Endothelial cell of umbilical vein (primary cell): ENCODE data around the gene ERBB4. TPM values are rescaled to one million over a fixed set of nuclear protein-coding genes. Genes with fewer than 3 reads are reported as not detected.

Experiments used
- BruUV-seq: library from RNA; stranded (reverse); fragments of 400-500 nt; replicated peaks from 2 replicates; lab custom pipeline; 2021; lab: Mats Ljungman, UMichigan
- CTCF ChIA-PET: fragments of 300-600, 350-600 bp; sonication (Branson Sonifier 250); formaldehyde crosslinking; loops from one replicate; lab custom pipeline; 2021; ENCODE audit warnings: antibody characterized with exemption, inconsistent platforms; lab: Charles Lee
- POLR2A ChIA-PET: fragments of 300-600, 350-600 bp; sonication (Branson Sonifier 250); formaldehyde crosslinking; loops from one replicate; lab custom pipeline; 2021; ENCODE audit warnings: antibody characterized with exemption, inconsistent platforms; lab: Charles Lee
- DNase-seq: peaks from one replicate; pipeline ENCODE4 v3.0.0-alpha.2; 2011; ENCODE audit warnings: low read depth, low spot score
- FAIRE-seq: peaks from 2 replicates; lab custom pipeline; 2011; peaks lifted over from hg19 to GRCh38; lab: Jason Lieb, UNC
- H2AFZ ChIP-seq: 2 replicates; pipeline ENCODE4 v1.6.0; 2012; ENCODE audit warnings: low read depth, low read length, control low read depth, inconsistent platforms
- H3K27ac ChIP-seq: 2 replicates; pipeline ENCODE4 v1.5.1; 2011; ENCODE audit warnings: low read depth, mild to moderate bottlenecking, control low read depth, low read length, moderate library complexity; ENCODE audit not compliant: insufficient read depth
- H3K27me3 ChIP-seq, 2 experiments: 2 replicates each; pipeline versions ENCODE4 v1.6.0 to v1.6.1; 2011; ENCODE audit warnings: low read length in 2 of 2, mixed read lengths in 1 of 2; ENCODE audit not compliant: control insufficient read depth in 2 of 2, insufficient read depth in 2 of 2
- H3K36me3 ChIP-seq, 2 experiments: 2 replicates in 1 of 2; 3 replicates in 1 of 2; pipeline ENCODE4 v1.5.1; 2011; ENCODE audit warnings: low read length in 2 of 2, mild to moderate bottlenecking in 1 of 2, moderate library complexity in 1 of 2; ENCODE audit not compliant: control insufficient read depth in 2 of 2, insufficient read depth in 2 of 2; ENCODE audit errors: extremely low read depth in 1 of 2
- H3K4me1 ChIP-seq: 3 replicates; pipeline ENCODE4 v1.5.1; 2011; ENCODE audit warnings: mild to moderate bottlenecking, low read length; ENCODE audit not compliant: control insufficient read depth, insufficient read depth; ENCODE audit errors: extremely low read depth
- H3K4me2 ChIP-seq: 2 replicates; pipeline ENCODE4 v1.6.1; 2011; ENCODE audit warnings: low read length, control low read depth, mixed read lengths; ENCODE audit not compliant: insufficient read depth
- H3K4me3 ChIP-seq, 3 experiments: fragments of 200-600 bp in 1 of 3; sonication (generic), shearing (Covaris generic) in 1 of 3; replicated peaks in 1 of 3; 2 replicates each; pipeline ENCODE4 v1.5.1; 2011 to 2016; ENCODE audit warnings: control low read depth in 3 of 3, low read length in 3 of 3, mild to moderate bottlenecking in 2 of 3, inconsistent platforms in 1 of 3, low read depth in 1 of 3, moderate library complexity in 1 of 3; ENCODE audit not compliant: insufficient read depth in 1 of 3
- H3K79me2 ChIP-seq: 2 replicates; pipeline ENCODE4 v1.6.0; 2012; ENCODE audit warnings: low read length, inconsistent platforms; ENCODE audit not compliant: control insufficient read depth, insufficient read depth
- H3K9ac ChIP-seq: replicated peaks from 2 replicates; pipeline ENCODE3; 2011; ENCODE audit warnings: low read length, control low read depth; ENCODE audit not compliant: insufficient read depth; ENCODE audit errors: extremely low read depth
- H3K9me1 ChIP-seq: replicated peaks from 3 replicates; pipeline ENCODE4 v1.6.0; 2011; ENCODE audit warnings: mild to moderate bottlenecking, low read length; ENCODE audit not compliant: control insufficient read depth, insufficient read depth; ENCODE audit errors: extremely low read depth
- H3K9me3 ChIP-seq: replicated peaks from 2 replicates; pipeline ENCODE4 v1.5.1; 2012; ENCODE audit warnings: low read length, inconsistent platforms; ENCODE audit not compliant: control insufficient read depth, insufficient read depth
- H4K20me1 ChIP-seq: replicated peaks from 2 replicates; pipeline ENCODE3; 2011; ENCODE audit warnings: mild to moderate bottlenecking, low read length; ENCODE audit not compliant: control insufficient read depth, insufficient read depth; ENCODE audit errors: extremely low read depth
- EZH2 ChIP-seq: IDR thresholded peaks from 2 replicates; pipeline ENCODE4 v1.6.1; 2012; ENCODE audit warnings: borderline replicate concordance, low read depth, mild to moderate bottlenecking, moderate library complexity, low read length, inconsistent platforms; ENCODE audit not compliant: severe bottlenecking
- FOS ChIP-seq: IDR thresholded peaks from 2 replicates; pipeline ENCODE4 v1.6.1; 2011; ENCODE audit warnings: mild to moderate bottlenecking, low read length, moderate library complexity, borderline replicate concordance; ENCODE audit not compliant: insufficient read depth
- GATA2 ChIP-seq: IDR thresholded peaks from 2 replicates; pipeline ENCODE4 v1.7.0; 2011; ENCODE audit warnings: low read depth, mild to moderate bottlenecking, moderate library complexity, mixed read lengths, low read length; ENCODE audit not compliant: insufficient read length, insufficient read depth
- JUN ChIP-seq: IDR thresholded peaks from 2 replicates; pipeline ENCODE4 v1.6.1; 2011; ENCODE audit warnings: borderline replicate concordance, low read depth; ENCODE audit not compliant: insufficient read length, insufficient read depth
- MYC ChIP-seq: IDR thresholded peaks from one replicate; pipeline ENCODE4 v1.6.1; 2011; ENCODE audit warnings: mild to moderate bottlenecking, low read depth, low read length
- POLR2A ChIP-seq: IDR thresholded peaks from 2 replicates; pipeline ENCODE4 v1.6.1; 2012; ENCODE audit warnings: low read depth, mild to moderate bottlenecking, control low read depth, low read length
- POLR2AphosphoS5 ChIP-seq: IDR thresholded peaks from 2 replicates; pipeline ENCODE4 v1.6.1; 2012; ENCODE audit warnings: low read depth, mild to moderate bottlenecking, control low read depth, low read length, moderate library complexity; ENCODE audit not compliant: insufficient read depth
- dilution Hi-C: fragments of 300-500 bp; cut with MboI; formaldehyde crosslinking; loops from one replicate; pipeline ENCODE4 v1.15.0; 2019; ENCODE audit warnings: low sequenced_read_pairs; ENCODE audit not compliant: extremely low pct_ligation_motif_present
- intact Hi-C: fragments of 100-400 bp; cut with micrococcal nuclease; formaldehyde crosslinking; loops from one replicate; pipeline ENCODE4 v1.10.0; 2022
- polyA plus RNA-seq, 4 experiments: library from polyadenylated mRNA; depleted of rRNA in 3 of 4; stranded (reverse) in 3 of 4; unstranded in 1 of 4; fragments of >200 nt; gene quantifications; 2 replicates each; pipeline versions ENCODE4 v1.2.1 to v1.2.3, GENCODE V29; 2011 to 2012; ENCODE audit warnings: missing spikeins in 1 of 4
- total RNA-seq: library from RNA; stranded (reverse); gene quantifications from 2 replicates; pipeline ENCODE4 v1.2.3, GENCODE V29; 2021
- TF ChIP-seq, protein P1 (sequence below): IDR thresholded peaks from 2 replicates; pipeline ENCODE4 v1.6.1; 2011; ENCODE audit not compliant: insufficient read depth, insufficient read length
- TF ChIP-seq, protein P2 (sequence below), 2 donors: IDR thresholded peaks; 1 replicate in 1 of 2; 2 replicates in 1 of 2; pipeline ENCODE4 v1.5.1; 2011; ENCODE audit warnings: low read length in 2 of 2, mild to moderate bottlenecking in 2 of 2, moderate library complexity in 2 of 2, control low read depth in 1 of 2, inconsistent platforms in 1 of 2, low read depth in 1 of 2; ENCODE audit not compliant: insufficient read depth in 1 of 2; ENCODE audit errors: extremely low read depth in 1 of 2

The ERBB4 gene
- total and polyA plus RNA-seq, 2 donors (not counting 3 experiments of a cell fraction or from before 2014, with no cell fraction given), result 0.01 to 0.27 TPM

DNA sequence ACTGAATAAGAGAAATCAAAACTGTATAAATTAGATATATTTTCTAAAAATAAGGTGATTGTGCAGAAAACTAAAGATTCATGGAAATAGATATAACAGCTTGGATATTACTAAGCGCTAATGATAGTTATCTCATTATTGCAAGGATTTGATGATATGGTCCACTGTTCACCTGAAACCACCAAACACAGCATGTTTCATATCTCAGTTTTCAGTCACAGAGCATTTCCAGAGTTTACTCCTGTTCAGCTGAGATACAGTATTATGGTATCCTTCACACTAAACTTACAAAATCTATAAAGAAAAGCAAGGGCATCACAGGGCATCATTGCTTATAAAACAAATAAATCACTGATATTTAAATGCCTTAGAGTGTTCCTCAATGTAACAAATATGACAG, 591.6 kb downstream of the ERBB4 start:
- FAIRE-seq, result no peak
- Histone ChIP-seq H3K4me3 (no peak overlapping the region), H3K9ac (no peak overlapping the region), H3K4me2 (no peak overlapping the region), H3K9me1 (no peaks in the 10 kb centered on the region), H3K27ac (no peak overlapping the region), H3K79me2 (no peaks in the 10 kb centered on the region), H2AFZ (no peak overlapping the region), H3K27me3 (no peaks in the 10 kb centered on the region), H4K20me1 (no peaks in the 10 kb centered on the region), H3K9me3 (no peaks in the 10 kb centered on the region), H3K4me1 (no peaks in the 10 kb centered on the region), H3K36me3 (no peaks in the 10 kb centered on the region)
- dilution Hi-C loops, result no loop called here
- POLR2A ChIA-PET, result no interaction called here
- no TSS peak for BruUV-seq
- intact Hi-C loops, result no loop called here
- CTCF ChIA-PET, result interaction anchor here (1.3 to 1.4 kb wide), 2 partner anchors 9 to 58 kb away, joined by 3 read pairs; no protein-coding TSS in a partner anchor
- DNase-seq, result no peak
- TF ChIP-seq JUN (no peak), MYC (no peak), EZH2 (no peak), POLR2A (no peak), FOS (no peak), GATA2 (no peak), POLR2AphosphoS5 (no peak)
- TF ChIP-seq, protein P1, sequence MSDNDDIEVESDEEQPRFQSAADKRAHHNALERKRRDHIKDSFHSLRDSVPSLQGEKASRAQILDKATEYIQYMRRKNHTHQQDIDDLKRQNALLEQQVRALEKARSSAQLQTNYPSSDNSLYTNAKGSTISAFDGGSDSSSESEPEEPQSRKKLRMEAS, result no peak
- TF ChIP-seq, protein P2, sequence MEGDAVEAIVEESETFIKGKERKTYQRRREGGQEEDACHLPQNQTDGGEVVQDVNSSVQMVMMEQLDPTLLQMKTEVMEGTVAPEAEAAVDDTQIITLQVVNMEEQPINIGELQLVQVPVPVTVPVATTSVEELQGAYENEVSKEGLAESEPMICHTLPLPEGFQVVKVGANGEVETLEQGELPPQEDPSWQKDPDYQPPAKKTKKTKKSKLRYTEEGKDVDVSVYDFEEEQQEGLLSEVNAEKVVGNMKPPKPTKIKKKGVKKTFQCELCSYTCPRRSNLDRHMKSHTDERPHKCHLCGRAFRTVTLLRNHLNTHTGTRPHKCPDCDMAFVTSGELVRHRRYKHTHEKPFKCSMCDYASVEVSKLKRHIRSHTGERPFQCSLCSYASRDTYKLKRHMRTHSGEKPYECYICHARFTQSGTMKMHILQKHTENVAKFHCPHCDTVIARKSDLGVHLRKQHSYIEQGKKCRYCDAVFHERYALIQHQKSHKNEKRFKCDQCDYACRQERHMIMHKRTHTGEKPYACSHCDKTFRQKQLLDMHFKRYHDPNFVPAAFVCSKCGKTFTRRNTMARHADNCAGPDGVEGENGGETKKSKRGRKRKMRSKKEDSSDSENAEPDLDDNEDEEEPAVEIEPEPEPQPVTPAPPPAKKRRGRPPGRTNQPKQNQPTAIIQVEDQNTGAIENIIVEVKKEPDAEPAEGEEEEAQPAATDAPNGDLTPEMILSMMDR (IDR thresholded peaks at IDR 0.05; ENCODE audit: extremely low read depth in 1 of 2, insufficient read depth in 1 of 2, low read depth in 1 of 2, low read length in 2 of 2), result no peak
